ENCODE measurements around the gene RAI14.

GRCh38 chr5:34684980-34685352 is 28.8 kb downstream of the RAI14 start:
- TF ChIP-seq POLR2A (IDR thresholded peaks at IDR 0.05; ENCODE audit: low read depth, low read length) (no peak), POLR2AphosphoS5 (IDR thresholded peaks at IDR 0.05; ENCODE audit: low read depth, low read length) (no peak), TAF1 (IDR thresholded peaks at IDR 0.05; ENCODE audit: borderline replicate concordance, low read depth, low read length) (no peak)

Data from GM12892 (cell line).